Tibial artery (tissue), 4 donors: ENCODE data around the gene GALNS.
"Not testable (repeated sequence)": the region's sequence is repeated elsewhere in the genome, so short reads cannot be mapped to it uniquely, and the experiment has no call there.

Source experiments
- DNase-seq, 2 donors: peaks; one replicate each; pipeline ENCODE4 v3.0.0-alpha.2; 2019
- H3K27ac ChIP-seq, 2 donors: fragments of 200-600 bp; sonication (generic) in 1 of 2; 1 replicate in 1 of 2; 2 replicates in 1 of 2; pipeline ENCODE4 v1.5.1; 2018 to 2019; ENCODE audit warnings: mild to moderate bottlenecking in 1 of 2
- H3K27me3 ChIP-seq, 2 donors: fragments of 200-600 bp; sonication (generic) in 1 of 2; one replicate each; pipeline versions ENCODE4 v1.5.1 to v1.6.0; 2016 to 2019
- H3K36me3 ChIP-seq, 3 donors: fragments of 200-600 bp; sonication (generic) in 2 of 3; one replicate each; pipeline ENCODE4 v1.5.1; 2016 to 2019; ENCODE audit warnings: mild to moderate bottlenecking in 2 of 3
- H3K4me1 ChIP-seq, 4 donors: fragments of 200-600 bp; sonication (generic) in 2 of 4; 1 replicate in 3 of 4; 2 replicates in 1 of 4; pipeline ENCODE4 v1.5.1; 2016 to 2019
- H3K4me3 ChIP-seq, 2 donors: fragments of 200-600 bp; sonication (generic) in 1 of 2; 1 replicate in 1 of 2; 2 replicates in 1 of 2; pipeline ENCODE4 v1.5.1; 2018 to 2019; ENCODE audit warnings: mild to moderate bottlenecking in 2 of 2
- H3K9me3 ChIP-seq, 3 donors: fragments of 200-600 bp; sonication (generic) in 1 of 3; one replicate each; pipeline ENCODE4 v1.5.1; 2016 to 2019
- intact Hi-C: fragments of 100-400 bp; cut with DNase I; formaldehyde crosslinking; loops from one replicate; pipeline ENCODE4 v1.15.0; 2023; ENCODE audit warnings: low total_unique reads
- TF ChIP-seq, protein P1 (sequence below), 2 experiments: fragments of 200-600 bp in 1 of 2; fragments of 450-650 bp in 1 of 2; IDR thresholded peaks; one replicate each; pipeline ENCODE4 v1.5.1; 2017 to 2019; ENCODE audit warnings: antibody characterized with exemption in 2 of 2, mild to moderate bottlenecking in 1 of 2, moderate library complexity in 1 of 2

GALNS gene

GRCh38 chr16:88892065-88892464 lies 35.3 kb upstream of the GALNS start:
- Histone ChIP-seq H3K4me1 (no peaks in the 10 kb centered on the region), H3K9me3 (no peaks in the 10 kb centered on the region), H3K4me3 (no peak overlapping the region), H3K27ac (no peak overlapping the region), H3K36me3 (no peaks in the 10 kb centered on the region), H3K27me3 (peaks cover 0 to 8% of the 10 kb centered on the region in 2 donors)
- TF ChIP-seq, protein P1, sequence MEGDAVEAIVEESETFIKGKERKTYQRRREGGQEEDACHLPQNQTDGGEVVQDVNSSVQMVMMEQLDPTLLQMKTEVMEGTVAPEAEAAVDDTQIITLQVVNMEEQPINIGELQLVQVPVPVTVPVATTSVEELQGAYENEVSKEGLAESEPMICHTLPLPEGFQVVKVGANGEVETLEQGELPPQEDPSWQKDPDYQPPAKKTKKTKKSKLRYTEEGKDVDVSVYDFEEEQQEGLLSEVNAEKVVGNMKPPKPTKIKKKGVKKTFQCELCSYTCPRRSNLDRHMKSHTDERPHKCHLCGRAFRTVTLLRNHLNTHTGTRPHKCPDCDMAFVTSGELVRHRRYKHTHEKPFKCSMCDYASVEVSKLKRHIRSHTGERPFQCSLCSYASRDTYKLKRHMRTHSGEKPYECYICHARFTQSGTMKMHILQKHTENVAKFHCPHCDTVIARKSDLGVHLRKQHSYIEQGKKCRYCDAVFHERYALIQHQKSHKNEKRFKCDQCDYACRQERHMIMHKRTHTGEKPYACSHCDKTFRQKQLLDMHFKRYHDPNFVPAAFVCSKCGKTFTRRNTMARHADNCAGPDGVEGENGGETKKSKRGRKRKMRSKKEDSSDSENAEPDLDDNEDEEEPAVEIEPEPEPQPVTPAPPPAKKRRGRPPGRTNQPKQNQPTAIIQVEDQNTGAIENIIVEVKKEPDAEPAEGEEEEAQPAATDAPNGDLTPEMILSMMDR (IDR thresholded peaks at IDR 0.05), result no peak
- intact Hi-C loops, result no loop called here
- DNase-seq, result no peak

DNA sequence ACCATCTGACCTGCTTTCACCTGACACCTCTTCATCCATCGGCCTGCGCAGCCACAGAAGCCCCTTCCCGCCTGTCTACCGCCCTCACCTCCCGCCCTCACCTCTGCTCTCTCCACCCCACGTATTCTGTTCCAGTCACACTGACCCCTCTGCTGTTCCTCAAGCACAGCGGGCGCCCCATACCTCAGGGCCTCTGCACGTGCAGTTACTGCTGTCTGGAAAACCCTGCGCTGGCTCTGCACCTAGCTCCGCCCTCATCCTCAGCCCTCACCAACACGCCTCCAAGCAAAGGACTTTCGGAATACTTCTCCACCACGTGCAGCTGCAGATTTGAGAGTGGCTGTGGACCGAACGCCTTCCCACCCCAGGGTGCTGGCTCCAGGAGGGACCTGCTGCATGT lies 34.3 kb upstream of the GALNS start:
- Histone ChIP-seq H3K9me3 (no peaks in the 10 kb centered on the region), H3K36me3 (no peaks in the 10 kb centered on the region), H3K4me1 (no peaks in the 10 kb centered on the region), H3K27ac (no peak overlapping the region), H3K4me3 (no peak overlapping the region), H3K27me3 (peaks cover 0 to 13% of the 10 kb centered on the region in 2 donors)
- intact Hi-C loops, result no loop called here
- DNase-seq, result no peak
- TF ChIP-seq, protein P1 (IDR thresholded peaks at IDR 0.05), result no peak

DNA sequence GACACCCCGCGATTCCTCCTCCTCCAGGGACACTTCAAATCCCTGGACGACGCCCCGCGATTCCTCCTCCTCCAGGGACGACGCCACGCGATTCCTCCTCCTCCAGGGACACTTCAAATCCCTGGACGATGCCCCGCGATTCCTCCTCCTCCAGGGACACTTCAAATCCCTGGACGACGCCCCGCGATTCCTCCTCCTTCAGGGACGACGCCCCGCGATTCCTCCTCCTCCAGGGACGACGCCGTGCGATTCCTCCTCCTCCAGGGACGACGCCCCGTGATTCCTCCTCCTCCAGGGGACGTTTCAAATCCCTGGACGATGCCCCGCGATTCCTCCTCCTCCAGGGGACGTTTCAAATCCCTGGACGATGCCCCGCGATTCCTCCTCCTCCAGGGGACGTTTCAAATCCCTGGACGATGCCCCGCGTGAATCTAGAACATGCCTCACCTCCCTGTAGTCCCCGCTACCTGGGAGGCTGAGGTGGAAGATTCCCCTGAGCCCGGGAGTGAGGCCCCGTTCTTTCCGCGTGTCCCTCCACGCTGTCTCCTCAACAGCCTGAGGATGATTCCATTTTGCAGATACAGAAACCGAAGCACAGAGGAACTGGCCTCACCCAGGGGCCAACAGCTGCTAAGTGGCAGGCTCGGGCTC lies 33.1 kb upstream of the GALNS start:
- H3K4me1 ChIP-seq, DNase-seq, H3K36me3 ChIP-seq, intact Hi-C loops, H3K27ac ChIP-seq, H3K4me3 ChIP-seq, H3K9me3 ChIP-seq: not testable (repeated sequence)
- peaks cover 0 to 25% of the 10 kb centered on the region in 2 donors for H3K27me3 ChIP-seq

DNA sequence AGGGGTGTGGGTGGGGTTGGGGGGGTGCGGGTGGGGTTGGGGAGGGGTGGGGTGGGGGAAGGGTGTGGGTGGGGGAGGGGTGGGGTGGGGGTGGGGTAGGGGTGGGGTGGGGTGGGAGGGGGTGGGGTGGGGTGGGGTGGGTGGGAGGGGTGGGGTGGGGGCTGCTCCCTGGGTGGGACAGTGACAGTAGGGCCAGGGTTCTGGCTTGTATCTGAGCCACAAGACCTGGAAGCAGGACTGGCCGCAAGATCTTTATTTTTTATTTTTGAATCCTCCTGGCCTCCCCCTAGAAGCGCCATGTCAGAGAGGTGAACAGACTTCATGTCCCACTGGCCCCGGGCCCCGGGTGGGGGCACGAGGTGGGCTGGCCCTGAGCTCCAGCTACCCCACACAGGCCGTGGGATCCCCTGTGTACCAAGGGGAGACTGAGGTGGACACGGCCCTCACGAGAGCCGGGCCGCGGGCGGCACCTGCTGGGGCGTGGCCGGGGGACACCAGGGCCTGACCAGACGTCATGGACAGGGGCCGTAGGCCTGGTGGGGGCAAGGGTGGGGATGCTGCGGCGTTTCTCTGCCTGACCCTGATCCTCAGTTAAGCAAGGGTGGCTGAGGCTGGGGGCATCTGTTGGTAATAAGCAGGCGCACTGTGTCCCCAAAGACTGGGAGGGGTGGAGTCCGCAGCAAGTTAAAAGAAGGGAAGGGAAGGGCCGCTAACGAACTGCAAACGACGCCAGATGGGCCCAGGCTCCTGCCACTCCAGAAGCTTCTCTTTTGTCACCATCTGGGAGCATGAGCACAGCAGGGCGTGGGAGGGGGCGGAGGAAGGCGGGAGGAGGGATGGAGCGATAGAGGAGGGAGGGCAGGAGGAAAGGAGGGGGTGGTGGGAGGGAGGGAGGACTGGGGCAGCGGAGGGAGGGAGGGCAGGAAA lies 32.0 kb upstream of the GALNS start:
- intact Hi-C loops, result no loop called here
- Histone ChIP-seq H3K27me3 (peaks cover 0 to 32% of the 10 kb centered on the region in 2 donors), H3K4me1 (no peaks in the 10 kb centered on the region), H3K27ac (no peak overlapping the region), H3K9me3 (no peaks in the 10 kb centered on the region), H3K36me3 (no peaks in the 10 kb centered on the region), H3K4me3 (no peak overlapping the region)
- TF ChIP-seq, protein P1 (IDR thresholded peaks at IDR 0.05), result no peak
- DNase-seq, result no peak

GRCh38 chr16:88888057-88888456 lies 31.3 kb upstream of the GALNS start:
- TF ChIP-seq, protein P1 (IDR thresholded peaks at IDR 0.05), result no peak
- Histone ChIP-seq H3K4me3 (no peak overlapping the region), H3K27me3 (peaks cover 0 to 32% of the 10 kb centered on the region in 2 donors), H3K36me3 (no peaks in the 10 kb centered on the region), H3K27ac (no peak overlapping the region), H3K9me3 (no peaks in the 10 kb centered on the region), H3K4me1 (no peaks in the 10 kb centered on the region)
- intact Hi-C loops, result no loop called here
- no peak for DNase-seq
